ENCODE data around the gene PYY. TPM values are rescaled to one million over a fixed set of nuclear protein-coding genes. Genes with fewer than 3 reads are reported as not detected.

PYY gene
- total and polyA plus RNA-seq, 11 donors, result not detected

DNA sequence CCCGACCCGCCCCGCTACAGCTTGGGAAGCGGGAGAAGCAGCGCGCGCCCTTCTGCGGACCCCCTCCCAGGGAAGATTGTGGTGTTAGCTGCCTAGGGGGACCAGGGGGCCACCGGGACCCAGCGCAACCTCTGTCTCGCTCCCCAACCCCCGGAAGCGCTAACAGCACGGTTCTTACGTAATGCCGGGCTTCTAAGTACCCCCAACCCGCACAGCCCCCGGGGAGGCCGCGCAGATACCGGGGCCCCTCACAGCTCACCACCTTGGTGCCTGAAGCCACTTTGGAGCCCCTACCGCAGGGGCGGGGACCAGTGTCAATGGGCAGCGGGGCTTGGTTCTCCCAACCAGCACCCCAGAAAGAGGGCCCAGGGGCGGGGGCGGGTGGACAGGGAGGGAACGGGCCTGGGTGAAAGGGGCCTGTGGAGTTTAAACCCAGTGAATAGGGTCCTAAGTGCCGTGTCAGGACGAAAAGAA is 46.8 kb downstream of the PYY start:
- Histone ChIP-seq H3K27ac (peak overlapping the region; percentile 16 to 98 (median 78)), H3K9me3 (no peaks in the 10 kb centered on the region), H3K4me1 (peaks cover 0 to 31% (median 23%) of the 10 kb centered on the region in 12 donors), H3K27me3 (peaks cover 0 to 35% (median 0%) of the 10 kb centered on the region in 9 donors), H3K36me3 (peaks cover 0 to 5% (median 0%) of the 10 kb centered on the region in 9 donors), H3K4me3 (peak overlapping the region; percentile 59 to 94 (median 78))
- ATAC-seq (peak in 3 of 4 donors; percentile 2 to 6 (median 6)), DNase-seq (no peak)
- WGBS, 4 donors, result 0 to 1% (median 0%) methylated on average over 16 to 29 of the region's 29 CpGs
- intact Hi-C loops (cut with DNase I), result no loop called here
- TF ChIP-seq CTCF (IDR thresholded peaks at IDR 0.05) (no peak), POLR2A (IDR thresholded peaks at IDR 0.05) (no peak)

- peak overlapping the region; percentile 59 to 94 (median 78) for H3K4me3 ChIP-seq
- H3K9me3 ChIP-seq, result no peaks in the 10 kb centered on the region
- H3K27ac ChIP-seq, result peak overlapping the region in 10 of 12 donors; percentile 3 to 98 (median 84)
- H3K27me3 ChIP-seq, result peaks cover 0 to 35% (median 0%) of the 10 kb centered on the region in 9 donors
- 2 to 6% (median 5%) methylated on average over 32 to 37 of the region's 37 CpGs for WGBS, 4 donors
- H3K36me3 ChIP-seq, result peaks cover 0 to 5% (median 0%) of the 10 kb centered on the region in 9 donors
- ATAC-seq (peak; percentile 47 to 81 (median 77)), DNase-seq (peak; percentile 74 to 86 (median 80))
- intact Hi-C loops (cut with DNase I), result no loop called here
- peaks cover 0 to 34% (median 23%) of the 10 kb centered on the region in 12 donors for H3K4me1 ChIP-seq
- TF ChIP-seq CTCF (IDR thresholded peaks at IDR 0.05) (no peak), POLR2A (IDR thresholded peaks at IDR 0.05) (no peak)
Observed at GRCh38 chr17:43905985-43906852, 47.5 kb downstream of the PYY start.

GRCh38 chr17:43905400-43905984 is 48.2 kb downstream of the PYY start:
- TF ChIP-seq CTCF (IDR thresholded peaks at IDR 0.05), result no peak
- TF ChIP-seq POLR2A (IDR thresholded peaks at IDR 0.05), result no peak
- no peak for ATAC-seq
- Histone ChIP-seq H3K9me3 (no peaks in the 10 kb centered on the region), H3K27ac (peak overlapping the region in 2 of 12 donors; percentile 85 to 98), H3K27me3 (peaks cover 0 to 35% (median 0%) of the 10 kb centered on the region in 9 donors), H3K4me1 (peaks cover 0 to 41% (median 28%) of the 10 kb centered on the region in 12 donors), H3K4me3 (peak overlapping the region in 7 of 12 donors; percentile 67 to 94 (median 85)), H3K36me3 (peaks cover 0 to 5% (median 0%) of the 10 kb centered on the region in 9 donors)
- WGBS, 4 donors, result 39 to 61% (median 45%) methylated on average over 3 of the region's 3 CpGs
- DNase-seq, result no peak
- intact Hi-C loops (cut with DNase I), result no loop called here

Other genes with a start within 250 kb of the PYY start
- not detected for gene SOST, start 195.1 kb downstream of the PYY start, total RNA-seq
- not detected for gene SOST, start 195.1 kb downstream of the PYY start, polyA plus RNA-seq
- gene DUSP3, start 175.0 kb downstream of the PYY start, total RNA-seq, result 100 to 1,000 TPM; 210 to 363 (median 267) TPM
- gene DUSP3, start 175.0 kb downstream of the PYY start, polyA plus RNA-seq, result 100 to 1,000 TPM; 208 to 312 TPM
- under 1 TPM in 2 of 9 donors, not detected in 7; 0.05 to 0.45 TPM for gene CFAP97D1, start 173.5 kb downstream of the PYY start, total RNA-seq
- gene CFAP97D1, start 173.5 kb downstream of the PYY start, polyA plus RNA-seq, result not detected
- gene MPP3, start 120.8 kb downstream of the PYY start, total RNA-seq, result 10 to 100 TPM; 13.8 to 70.2 (median 25.3) TPM
- 10 to 100 TPM; 40.0 to 45.4 TPM for gene MPP3, start 120.8 kb downstream of the PYY start, polyA plus RNA-seq
- 10 to 100 TPM in 7 of 9 donors, 1 to 10 TPM in 2; 7.3 to 85.8 (median 19.9) TPM for gene CD300LG, start 106.8 kb downstream of the PYY start, total RNA-seq
- gene CD300LG, start 106.8 kb downstream of the PYY start, polyA plus RNA-seq, result 10 to 100 TPM; 15.5 to 37.2 TPM
- gene MPP2, start 46.4 kb downstream of the PYY start, total RNA-seq, result 10 to 100 TPM; 10.4 to 22.3 (median 15.4) TPM
- 10 to 100 TPM in 1 of 2 donors, 1 to 10 TPM in 1; 6.7 to 12.8 TPM for gene MPP2, start 46.4 kb downstream of the PYY start, polyA plus RNA-seq
- not detected for gene PPY, start 11.5 kb downstream of the PYY start, total RNA-seq
- gene PPY, start 11.5 kb downstream of the PYY start, polyA plus RNA-seq, result not detected
- 1 to 10 TPM in 3 of 9 donors, under 1 TPM in 6; 0.20 to 1.2 (median 0.37) TPM for gene NAGS, start 50.7 kb upstream of the PYY start, total RNA-seq
- gene NAGS, start 50.7 kb upstream of the PYY start, polyA plus RNA-seq, result 1 to 10 TPM in 1 of 2 donors, under 1 TPM in 1; 0.57 to 1.2 TPM
- 10 to 100 TPM; 13.4 to 22.1 (median 19.3) TPM for gene TMEM101, start 61.0 kb upstream of the PYY start, total RNA-seq
- 10 to 100 TPM; 16.7 to 31.1 TPM for gene TMEM101, start 61.0 kb upstream of the PYY start, polyA plus RNA-seq
- 10 to 100 TPM; 38.4 to 55.6 (median 44.1) TPM for gene LSM12, start 112.7 kb upstream of the PYY start, total RNA-seq
- 10 to 100 TPM; 30.8 to 41.2 TPM for gene LSM12, start 112.7 kb upstream of the PYY start, polyA plus RNA-seq
- gene G6PC3, start 116.8 kb upstream of the PYY start, total RNA-seq, result 10 to 100 TPM; 28.5 to 46.5 (median 36.6) TPM
- gene G6PC3, start 116.8 kb upstream of the PYY start, polyA plus RNA-seq, result 10 to 100 TPM; 52.4 to 75.1 TPM
- 100 to 1,000 TPM in 2 of 9 donors, 10 to 100 TPM in 7; 54.6 to 283 (median 70.1) TPM for gene HDAC5, start 169.7 kb upstream of the PYY start, total RNA-seq
- 10 to 100 TPM; 64.2 to 91.0 TPM for gene HDAC5, start 169.7 kb upstream of the PYY start, polyA plus RNA-seq
- gene HROB, start 188.0 kb upstream of the PYY start, total RNA-seq, result 1 to 10 TPM in 4 of 9 donors, under 1 TPM in 5; 0.47 to 5.8 (median 0.84) TPM
- gene HROB, start 188.0 kb upstream of the PYY start, polyA plus RNA-seq, result under 1 TPM; 0.34 to 0.42 TPM
- gene ASB16, start 216.8 kb upstream of the PYY start, total RNA-seq, result 10 to 100 TPM in 7 of 9 donors, 1 to 10 TPM in 2; 7.7 to 71.1 (median 13.8) TPM
- 1 to 10 TPM; 1.5 to 5.1 TPM for gene ASB16, start 216.8 kb upstream of the PYY start, polyA plus RNA-seq
- gene TMUB2, start 233.0 kb upstream of the PYY start, total RNA-seq, result 10 to 100 TPM; 18.8 to 37.4 (median 21.8) TPM
- 10 to 100 TPM; 24.7 to 35.1 TPM for gene TMUB2, start 233.0 kb upstream of the PYY start, polyA plus RNA-seq
- gene ATXN7L3, start 245.9 kb upstream of the PYY start, total RNA-seq, result 10 to 100 TPM; 24.1 to 51.9 (median 35.3) TPM
- gene ATXN7L3, start 245.9 kb upstream of the PYY start, polyA plus RNA-seq, result 10 to 100 TPM; 24.3 to 54.4 TPM

Measured in heart left ventricle (tissue), 16 donors.